T1000 (cell line): ENCODE results near the gene DNAJC19.
"Not testable (repeated sequence)": the region's sequence is repeated elsewhere in the genome, so short reads cannot be mapped to it uniquely, and the experiment has no call there.

Source experiments
- DNase-seq: peaks from one replicate; lab custom pipeline; 2025; ENCODE audit warnings: mixed read lengths; lab: John Stamatoyannopoulos, UW

The DNAJC19 gene

DNA sequence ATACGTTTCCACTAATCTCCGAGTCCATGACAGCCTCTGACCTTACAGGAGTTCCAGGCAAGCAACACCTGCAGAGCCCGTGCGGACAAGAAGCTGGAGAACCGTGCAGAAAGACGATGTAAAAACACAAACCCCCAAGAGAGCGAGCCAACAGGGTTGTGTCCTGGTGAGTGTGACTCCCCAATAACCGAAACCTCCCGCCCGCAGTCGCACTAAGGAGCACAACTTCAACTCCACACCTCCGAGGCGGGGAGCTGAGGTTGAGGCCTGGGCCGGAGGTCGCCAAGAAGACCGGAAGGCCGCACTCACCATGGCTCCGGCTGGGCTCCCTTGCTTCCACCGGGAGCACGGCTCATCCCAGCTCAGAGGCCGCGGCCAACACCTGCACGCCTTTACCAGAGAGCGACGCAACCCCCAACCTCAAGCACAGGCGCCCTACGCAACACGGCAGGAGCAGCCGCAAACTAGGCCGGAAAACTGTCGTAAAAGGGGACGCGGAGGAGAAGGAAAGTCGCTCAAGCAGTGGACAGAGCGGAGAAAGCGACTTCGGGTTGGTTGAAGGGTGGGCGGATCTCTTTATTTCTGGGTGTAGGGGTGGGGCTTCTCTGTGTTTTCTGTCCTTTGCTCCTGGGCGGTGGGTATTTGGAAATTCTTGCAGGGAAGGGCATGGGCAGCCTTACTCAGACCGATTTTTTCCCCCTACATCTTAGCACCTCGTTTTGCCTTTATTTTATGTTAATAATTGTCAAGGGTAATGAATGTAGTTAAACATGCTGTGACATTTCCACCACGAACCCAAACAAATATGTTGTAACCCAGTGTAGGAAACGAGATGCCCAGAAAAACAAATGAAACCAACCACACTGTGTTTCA, at the start of gene DNAJC19:
Gene DNAJC19, minus strand, starts transcription at position 446 of the 873 bp plus-strand sequence. Its CDS starts 134 bp downstream, at position 312.
- DNase-seq: peak; percentile 90

DNA sequence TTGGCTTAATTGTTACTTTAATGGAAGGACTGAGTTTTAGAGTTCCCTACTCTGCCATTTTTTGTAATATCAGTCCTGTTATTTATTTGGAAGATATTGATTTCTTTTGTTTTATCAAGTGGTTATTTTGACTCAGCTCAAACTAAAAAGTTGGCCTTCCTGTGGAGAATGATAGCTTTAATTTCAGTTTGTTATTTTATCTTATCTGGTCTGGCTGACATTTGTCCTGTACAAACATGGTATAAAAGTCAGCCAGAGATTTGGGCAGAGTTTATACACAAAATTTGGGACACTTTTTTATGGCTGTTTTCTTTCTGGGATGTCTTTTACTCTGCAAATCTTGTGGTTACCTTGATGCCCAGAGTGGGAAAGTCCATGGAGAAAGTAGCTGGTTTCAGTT, 41.4 kb upstream of the DNAJC19 start:
- DNase-seq: no peak

DNA sequence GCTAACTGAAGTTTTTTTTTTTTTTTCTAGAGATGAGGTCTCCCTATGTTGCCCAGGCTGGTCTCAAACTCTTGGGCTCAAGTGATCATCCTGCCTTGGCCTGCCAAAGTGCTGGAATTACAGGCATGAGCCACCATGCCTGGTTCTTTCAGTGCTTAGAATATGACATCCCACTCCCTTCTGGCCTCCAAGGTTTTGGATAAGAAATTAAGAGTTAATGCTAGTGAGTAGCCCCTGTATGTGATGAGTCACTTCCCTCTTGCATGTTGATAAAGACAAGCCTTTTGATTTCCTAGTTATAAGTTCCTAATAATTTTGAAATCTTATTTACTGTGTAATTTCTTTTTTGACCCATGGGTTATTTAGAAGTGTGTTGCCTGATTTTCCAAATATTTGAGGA, 35.7 kb upstream of the DNAJC19 start:
- DNase-seq: no peak

DNA sequence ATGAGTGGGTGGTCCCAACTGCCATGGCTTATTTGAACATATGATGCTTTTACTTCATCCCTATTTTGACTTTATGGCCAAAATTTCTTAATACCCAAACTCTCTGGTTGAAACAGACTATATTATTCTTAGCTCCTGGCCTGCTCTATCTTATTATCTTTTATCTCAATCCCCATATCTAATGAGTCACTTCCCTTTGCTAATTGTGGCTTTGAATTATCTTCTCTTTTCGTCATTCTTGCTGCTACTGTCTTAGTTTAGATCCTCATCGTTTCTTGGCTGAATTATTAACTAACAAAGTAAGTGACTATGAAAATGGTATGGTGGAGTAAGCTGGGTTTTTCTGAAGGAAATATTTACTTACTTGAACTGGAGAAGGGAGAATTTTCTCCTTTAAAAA, 28.2 kb upstream of the DNAJC19 start:
- DNase-seq: no peak

DNA sequence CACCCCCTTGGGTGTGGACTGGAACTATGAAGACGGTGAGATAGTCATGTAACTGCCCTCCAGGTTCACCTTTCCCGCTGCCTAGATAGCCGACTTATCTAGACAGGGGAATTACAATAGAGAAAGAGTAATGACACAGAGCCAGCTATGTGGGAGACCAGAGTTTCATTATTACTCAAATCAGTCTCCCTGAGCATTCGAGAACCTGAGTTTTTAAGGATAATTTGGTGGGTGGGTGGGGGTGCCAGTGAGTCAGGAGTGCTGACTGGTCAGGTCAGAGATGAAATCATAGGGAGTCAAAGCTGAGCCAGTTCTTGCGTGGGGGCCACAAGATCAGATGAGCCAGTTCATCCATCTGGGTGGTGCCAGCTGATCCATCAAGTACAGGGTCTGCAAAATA, 19.7 kb upstream of the DNAJC19 start:
- DNase-seq: no peak

DNA sequence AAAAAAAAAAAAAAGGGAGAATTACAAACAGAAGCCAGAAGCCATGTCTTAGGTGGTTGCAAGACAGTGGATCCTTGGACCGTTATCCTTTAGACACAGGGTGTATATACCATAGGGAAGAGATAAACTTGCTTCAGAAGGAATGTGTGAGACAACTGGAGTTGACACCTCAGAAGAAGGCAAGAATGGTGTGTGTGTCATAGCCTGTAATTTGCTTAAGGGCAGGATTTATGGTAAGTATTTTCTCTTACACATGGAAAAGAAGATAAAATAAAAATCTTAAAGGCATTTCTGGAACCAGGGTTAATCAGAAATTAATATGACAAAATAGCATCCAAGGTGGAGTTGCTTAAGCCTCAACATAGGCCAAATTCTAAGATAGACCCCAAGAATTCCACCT, 19.3 kb upstream of the DNAJC19 start:
- no peak for DNase-seq

DNA sequence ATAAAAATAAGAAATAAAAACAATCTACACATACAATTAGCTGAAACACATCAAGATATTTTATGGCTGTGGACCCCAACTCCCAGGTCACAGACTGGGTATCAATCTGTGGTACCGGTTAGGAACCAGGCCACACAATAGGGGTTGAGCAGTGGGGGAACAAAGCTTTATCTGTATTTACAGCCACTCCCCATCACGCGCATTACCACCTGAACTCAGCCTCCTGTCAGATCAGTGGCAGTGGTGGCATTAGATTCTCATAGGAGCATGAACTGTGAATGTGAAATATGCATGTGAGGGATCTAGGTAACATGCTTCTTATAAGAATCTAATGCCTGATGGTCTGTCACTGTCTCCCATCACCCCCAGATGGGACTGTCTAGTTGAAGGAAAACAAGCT, 17.7 kb upstream of the DNAJC19 start:
- no peak for DNase-seq

DNA sequence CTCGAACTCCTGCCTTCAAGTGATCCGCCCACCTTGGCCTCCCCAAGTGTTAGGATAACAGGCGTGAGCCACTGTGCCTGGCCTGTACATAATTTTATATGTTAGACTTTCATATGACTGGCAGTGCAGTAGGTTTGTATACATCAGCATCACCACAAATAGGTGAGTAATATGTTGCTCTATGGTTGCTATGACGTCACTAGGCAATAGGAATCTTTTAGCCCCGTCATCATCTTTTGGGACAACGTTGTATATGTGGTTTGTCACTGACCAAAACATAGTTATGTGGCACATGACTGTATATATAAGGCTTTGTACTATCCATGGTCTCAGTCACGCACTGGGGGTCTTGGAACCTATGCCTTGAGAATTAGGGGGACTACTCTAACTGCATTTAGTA, 17.0 kb upstream of the DNAJC19 start:
- DNase-seq: no peak

DNA sequence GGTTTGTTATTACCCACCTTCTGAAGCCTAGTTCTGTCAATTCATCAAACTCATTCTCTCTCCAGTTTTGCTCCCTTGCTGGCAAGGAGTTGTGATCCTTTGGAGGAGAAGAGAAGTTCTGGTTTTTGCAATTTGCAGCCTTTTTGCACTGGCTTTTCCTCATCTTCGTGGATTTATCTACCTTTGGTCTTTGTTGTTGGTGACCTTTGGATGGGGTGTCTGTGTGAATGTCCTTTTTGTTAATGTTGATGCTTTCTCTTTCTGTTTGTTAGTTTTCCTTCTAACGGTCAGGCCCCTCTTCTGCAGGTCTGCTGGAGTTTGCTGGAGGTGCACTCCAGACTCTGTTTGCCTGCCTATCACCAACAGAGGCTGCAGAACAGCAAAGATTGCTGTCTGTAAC, 13.9 kb upstream of the DNAJC19 start:
- DNase-seq: not testable (repeated sequence)

DNA sequence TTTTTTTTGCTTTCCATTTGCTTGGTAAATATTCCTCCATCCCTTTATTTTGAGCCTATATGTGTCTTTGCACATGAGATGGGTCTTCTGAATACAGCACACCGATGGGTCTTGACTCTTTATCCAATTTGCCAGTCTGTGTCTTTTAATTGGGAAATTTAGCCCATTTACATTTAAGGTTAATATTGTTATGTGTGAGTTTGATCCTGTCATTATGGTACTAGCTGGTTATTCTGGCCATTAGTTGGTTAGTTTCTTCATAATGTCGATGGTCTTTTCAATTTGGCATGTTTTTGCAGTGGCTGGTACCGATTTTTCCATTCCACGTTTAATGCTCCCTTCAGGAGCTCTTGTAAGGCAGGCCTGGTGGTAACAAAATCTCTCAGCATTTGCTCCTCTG, 12.8 kb upstream of the DNAJC19 start:
- not testable (repeated sequence) for DNase-seq

DNA sequence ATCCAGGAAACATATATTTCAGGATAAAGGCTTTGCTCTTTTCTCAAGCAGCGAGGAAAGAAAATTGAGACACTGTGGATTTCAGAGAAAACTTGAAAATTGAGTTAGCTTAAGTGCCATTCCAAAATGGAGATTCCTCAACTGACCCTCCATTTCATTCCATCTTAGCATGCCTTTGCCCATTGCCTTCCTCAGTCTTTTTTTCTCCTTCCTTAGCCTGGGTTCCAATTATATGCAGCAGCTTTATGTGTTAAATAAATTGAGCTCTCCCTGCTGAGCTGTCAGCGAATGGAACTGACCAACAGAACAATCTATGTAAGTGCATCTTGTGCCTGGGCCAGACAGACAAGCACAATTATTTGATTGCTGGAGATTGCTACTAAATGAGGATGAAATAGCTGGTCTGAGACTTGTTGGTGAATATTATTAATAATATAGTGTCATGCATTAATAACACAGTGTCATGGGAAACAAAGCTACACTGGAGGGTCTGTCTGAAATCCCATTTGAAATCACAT, 6.9 kb upstream of the DNAJC19 start:
- no peak for DNase-seq

DNA sequence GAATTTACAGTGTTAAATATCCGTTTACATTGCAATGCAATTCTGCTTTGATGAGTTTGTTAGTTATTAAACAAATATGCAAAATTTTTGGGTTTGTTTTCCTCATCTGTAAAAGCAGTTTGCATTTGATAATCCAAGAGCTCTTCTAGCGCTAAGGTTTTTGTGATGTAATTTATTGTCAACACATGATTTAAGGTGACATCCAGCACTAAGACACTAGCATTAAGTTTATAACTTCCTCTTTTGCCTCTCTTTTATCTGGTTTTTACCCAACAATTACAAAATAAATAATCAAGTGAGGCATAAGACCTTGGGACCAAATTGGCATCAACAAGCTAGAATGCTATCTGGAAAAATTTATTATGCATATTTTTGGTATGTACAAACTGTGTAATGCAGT, 969 bp upstream of the DNAJC19 start:
- no peak for DNase-seq

DNA sequence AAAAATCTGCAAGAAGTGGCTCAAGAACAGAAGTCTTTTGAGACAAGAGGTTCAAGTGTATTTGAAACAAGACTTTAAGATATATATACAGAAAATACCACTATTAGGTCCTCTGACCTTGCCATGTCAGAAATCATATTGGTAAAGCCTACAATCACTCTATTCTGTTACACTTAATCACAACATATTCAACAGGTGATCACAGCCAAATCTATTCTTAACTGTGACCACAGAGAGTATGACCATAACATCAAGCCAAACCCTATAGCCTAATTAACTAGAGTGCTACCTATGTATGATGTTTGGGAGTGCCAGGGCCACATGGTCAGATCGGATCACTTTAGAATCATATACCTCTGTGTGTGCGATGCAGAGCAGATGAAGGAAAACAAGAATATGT, 2.2 kb downstream of the DNAJC19 start:
- no peak for DNase-seq

DNA sequence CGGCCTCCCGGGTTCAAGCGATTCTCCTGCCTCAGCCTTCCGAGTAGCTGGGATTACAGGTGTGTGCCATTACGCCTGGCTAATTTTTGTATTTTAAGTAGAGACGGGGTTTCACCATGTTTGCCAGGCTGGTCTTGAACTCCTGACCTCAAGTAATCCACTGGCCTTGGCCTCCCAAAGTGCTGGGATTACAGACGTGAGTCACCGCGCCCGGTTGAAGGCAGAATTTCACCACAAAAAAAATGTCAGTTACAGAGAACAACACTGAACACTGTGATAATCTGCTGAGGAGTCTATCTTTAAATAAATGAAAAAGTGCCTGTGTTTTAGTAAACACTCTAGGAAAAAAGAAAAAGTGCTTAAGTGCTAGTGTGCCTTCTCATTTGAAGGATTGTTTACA, 3.2 kb downstream of the DNAJC19 start:
- DNase-seq: not testable (repeated sequence)

DNA sequence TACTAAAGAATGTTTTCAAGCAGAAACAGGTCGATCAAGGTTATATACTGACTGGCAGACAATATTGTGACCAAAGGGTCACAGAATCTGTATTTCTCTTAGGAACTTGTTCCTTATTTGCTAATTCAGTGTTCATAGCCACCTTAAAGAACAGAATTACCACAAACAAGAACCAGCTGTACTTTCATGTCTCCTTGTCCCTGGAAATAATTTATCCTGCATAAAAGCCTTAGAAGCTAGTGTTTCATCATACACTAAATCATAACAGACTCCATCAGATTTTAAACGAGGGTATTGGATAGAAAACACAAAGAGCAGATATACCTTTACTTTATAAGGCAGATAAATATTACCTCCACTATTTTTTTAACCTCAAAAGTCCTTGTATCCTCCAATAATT, 6.4 kb downstream of the DNAJC19 start:
- no peak for DNase-seq

DNA sequence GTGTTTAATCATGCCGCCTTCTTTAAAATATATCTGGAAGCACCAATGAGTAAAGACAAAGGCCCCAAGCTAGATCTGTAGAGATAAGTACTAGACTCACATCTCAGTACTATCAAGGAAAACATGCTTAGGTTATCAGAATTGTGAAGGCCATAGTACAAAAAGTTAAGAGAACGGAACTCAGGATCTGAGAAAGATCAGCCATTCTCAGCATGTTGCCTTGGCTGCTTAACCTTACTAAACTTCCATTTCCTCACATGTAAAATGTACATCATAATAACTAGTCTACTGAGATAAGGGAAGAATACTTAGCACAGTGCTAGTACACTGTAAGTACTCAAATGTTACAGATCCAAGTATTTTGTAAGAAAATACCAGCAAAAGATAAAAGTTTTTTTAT, 7.6 kb downstream of the DNAJC19 start:
- DNase-seq: no peak

DNA sequence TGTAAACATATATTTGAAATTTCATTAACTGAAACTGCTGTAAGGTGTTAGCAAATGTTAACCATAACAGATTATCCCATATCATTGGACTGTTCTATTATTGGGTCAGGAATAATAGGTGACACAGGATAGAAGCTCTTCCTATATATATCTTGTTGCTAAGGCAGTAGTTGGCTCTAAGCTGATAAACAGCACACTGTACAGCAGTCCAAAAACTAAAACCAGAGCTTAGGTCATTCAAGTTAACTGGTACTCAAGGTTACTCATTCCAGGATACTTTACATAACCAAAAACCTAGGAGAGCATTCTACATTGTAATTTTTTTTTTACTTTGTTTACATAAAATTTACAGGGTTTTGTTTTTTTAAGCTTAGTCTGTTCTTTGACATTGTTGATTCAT, 8.9 kb downstream of the DNAJC19 start:
- no peak for DNase-seq

DNA sequence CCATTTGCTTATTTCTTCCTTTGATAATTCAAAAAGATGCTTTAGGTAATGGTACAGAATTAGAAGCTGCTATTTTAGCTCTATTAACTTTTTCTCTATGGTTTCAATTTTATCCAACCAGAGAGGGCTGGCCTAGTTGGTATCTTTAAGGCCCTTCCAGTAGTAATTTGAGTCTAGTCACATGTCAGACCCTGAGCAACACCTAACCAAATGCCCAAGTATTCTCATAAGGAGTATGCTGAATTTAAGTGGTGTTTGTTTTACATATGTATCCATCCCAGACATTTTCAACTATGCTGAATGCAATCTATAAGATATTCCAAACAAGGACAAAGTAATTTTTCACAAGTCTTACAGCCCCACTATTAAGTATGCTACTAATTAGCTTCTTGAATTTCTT, 9.6 kb downstream of the DNAJC19 start:
- DNase-seq: no peak

DNA sequence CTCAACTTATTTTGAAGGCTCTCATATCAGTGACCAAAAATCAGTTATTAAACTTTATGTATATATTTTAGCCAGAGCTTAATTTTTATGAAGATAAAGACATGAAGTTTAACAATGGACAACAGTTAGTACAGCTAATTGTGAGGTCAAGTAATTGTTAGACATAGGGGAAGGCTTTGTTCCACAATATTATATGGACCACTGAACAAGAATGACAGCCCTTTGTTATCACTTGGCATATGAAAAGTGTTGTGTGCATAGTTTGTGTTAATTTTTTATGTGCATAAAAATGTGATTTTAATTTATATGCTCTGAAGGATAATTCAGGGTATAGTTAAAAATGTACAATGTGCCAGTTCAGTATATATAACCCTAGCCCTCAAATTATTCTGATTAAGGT, 12.0 kb downstream of the DNAJC19 start:
- no peak for DNase-seq

DNA sequence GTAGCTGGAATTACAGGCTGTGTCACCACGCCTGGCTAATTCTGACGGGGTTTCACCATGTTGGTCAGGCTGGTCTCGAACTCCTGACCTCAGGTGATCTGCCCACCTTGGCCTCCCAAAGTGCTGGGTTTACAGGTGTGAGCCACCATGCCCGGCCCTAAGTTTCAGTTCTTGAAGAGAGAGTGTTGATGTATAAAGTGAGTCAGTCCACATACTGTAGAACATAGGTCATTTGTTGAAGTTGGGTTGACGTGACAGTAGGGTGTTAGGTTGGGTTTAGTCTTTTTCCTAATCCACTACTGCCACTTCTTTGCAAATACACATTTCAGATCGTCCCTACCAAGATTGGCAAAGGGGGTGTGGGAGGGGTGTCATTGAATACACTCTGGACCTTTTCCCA, 15.2 kb downstream of the DNAJC19 start:
- no peak for DNase-seq

DNA sequence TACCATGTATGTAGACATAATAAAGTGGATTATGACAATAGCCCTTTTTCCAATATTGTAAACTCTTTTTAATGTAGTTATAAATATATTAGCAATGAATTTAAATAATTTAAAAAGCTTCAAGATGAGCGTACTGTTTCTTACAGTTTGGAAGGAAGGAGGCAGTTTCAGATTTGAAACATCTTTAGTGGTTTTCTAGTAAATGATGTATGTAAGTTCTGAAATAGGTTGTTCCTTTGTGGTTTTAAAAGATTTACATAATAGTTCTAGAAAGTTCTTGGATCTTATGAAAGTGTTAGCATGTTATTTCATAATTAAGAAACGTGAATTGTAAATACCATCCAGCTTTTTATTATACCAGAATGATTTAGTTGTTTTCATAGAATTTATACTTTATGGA, 16.0 kb downstream of the DNAJC19 start:
- no peak for DNase-seq

DNA sequence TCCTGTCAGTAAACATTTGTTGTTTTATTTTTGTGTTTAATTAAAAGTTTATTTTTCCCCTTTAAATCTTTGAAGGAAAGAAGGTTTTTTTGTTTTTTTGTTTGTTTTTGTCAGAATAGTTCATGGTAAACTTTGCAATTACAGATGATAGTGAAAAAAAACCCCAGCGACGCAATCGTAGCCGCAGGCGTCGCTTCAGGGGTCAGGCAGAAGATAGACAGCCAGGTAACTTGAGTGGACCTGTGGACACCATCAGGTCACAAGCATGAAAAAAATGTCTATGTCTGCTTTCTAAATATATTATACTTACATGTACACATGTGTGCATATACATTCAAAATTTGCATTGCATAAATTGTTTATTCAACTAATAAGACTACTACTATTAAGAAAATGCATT, 18.6 kb downstream of the DNAJC19 start:
- no peak for DNase-seq

DNA sequence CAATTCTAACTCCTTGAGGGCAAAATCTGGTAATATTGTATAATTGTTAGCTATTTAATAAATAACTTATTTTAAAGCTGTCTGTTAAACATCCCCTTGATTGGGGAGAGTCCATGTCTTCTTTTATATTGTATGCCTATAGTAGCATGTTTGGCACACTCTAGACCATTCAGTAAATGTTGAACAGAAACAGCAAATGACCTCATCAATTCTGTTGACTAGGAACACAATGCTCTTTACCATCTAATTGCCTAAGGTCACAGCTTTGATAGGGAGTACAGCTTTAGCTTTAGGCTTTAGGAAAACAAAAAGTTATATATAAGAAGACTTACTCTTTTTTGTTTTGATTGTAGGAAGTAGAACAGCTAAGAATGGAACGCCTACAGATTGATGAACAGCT, 27.0 kb downstream of the DNAJC19 start:
- no peak for DNase-seq

DNA sequence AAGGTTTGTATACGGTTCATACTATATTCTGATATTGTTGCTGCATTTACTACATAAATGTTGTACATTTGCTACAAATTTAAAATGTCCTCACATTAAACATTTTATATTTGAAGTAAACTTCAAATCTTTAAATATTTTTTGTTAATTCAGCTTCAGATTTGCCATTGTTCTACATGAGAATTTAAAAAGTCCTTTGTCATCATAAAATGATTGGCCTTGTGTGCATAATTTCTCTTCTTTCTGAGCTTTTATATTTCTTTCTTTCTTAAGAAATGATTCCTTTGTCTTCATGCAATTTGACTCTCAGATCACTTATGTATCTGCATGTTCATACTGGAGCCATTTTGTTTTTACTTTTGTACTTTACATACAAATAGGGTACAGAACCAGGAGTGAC, 28.0 kb downstream of the DNAJC19 start:
- DNase-seq: no peak
